Measurements from ENCODE around the gene PLA2G4B.
A peak's percentile ranks its signal among the peaks of the same experiment; 100 is the strongest.

PLA2G4B gene

DNA sequence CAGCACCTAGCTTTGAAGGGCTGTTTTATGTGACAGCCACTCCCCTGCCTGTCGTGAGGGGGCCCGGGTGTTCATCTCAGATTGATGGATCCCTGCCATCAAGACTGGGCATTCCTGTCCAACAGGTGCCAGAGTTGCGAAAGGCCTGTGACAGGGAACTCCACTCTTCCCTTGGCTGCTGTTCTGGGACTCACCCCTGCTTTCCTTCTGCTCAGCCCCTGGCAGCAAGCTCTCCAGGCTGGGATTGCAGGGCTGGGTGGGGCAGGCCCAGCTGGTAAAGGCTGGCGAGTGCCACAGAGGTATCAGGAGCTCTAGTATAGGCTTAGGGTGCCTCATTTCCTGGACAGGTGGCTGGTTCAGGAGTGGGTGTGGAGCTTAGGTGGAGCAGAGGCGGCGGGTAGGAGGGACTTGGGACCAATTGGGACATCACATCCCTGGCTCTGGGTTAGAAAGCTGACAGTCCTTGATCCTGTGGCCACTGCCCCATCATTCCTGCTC is at the start of gene PLA2G4B:
TSS of gene PLA2G4B (plus strand) at position 448 of the 498 bp plus-strand sequence. CDS start 67 bp downstream, outside the sequence.
- Histone ChIP-seq H3K36me3 (ENCODE audit: control insufficient read depth in 2 of 2, insufficient read depth in 2 of 2, low read length in 2 of 2) (peaks cover 4 to 19% of the 10 kb centered on the region in 2 donors), H3K27me3 (ENCODE audit: control insufficient read depth in 1 of 2, insufficient read depth in 2 of 2, low read length in 2 of 2) (no peaks in the 10 kb centered on the region), H3K27ac (ENCODE audit: low read length) (no peak within 1 kb of the TSS), H3K4me3 (ENCODE audit: low read length in 2 of 2) (no peak within 1 kb of the TSS), H3K9me3 (ENCODE audit: control insufficient read depth in 2 of 2, low read length in 2 of 2) (no peaks in the 10 kb centered on the region), H3K9ac (ENCODE audit: low read length in 2 of 2) (no peak within 1 kb of the TSS), H3K4me1 (ENCODE audit: control insufficient read depth, insufficient read depth, low read length) (no peaks in the 10 kb centered on the region)

GRCh38 chr15:41789236-41789635 is 49.4 kb upstream of the PLA2G4B start:
- no peaks in the 10 kb centered on the region for H3K9me3 ChIP-seq (ENCODE audit: control insufficient read depth in 2 of 2, low read length in 2 of 2)
- H3K36me3 ChIP-seq (ENCODE audit: control insufficient read depth in 2 of 2, insufficient read depth in 2 of 2, low read length in 2 of 2), result no peaks in the 10 kb centered on the region
- H3K27me3 ChIP-seq (ENCODE audit: control insufficient read depth in 1 of 2, insufficient read depth in 2 of 2, low read length in 2 of 2), result no peaks in the 10 kb centered on the region
- H3K4me1 ChIP-seq (ENCODE audit: control insufficient read depth, insufficient read depth, low read length), result peaks cover 32% of the 10 kb centered on the region
- H3K27ac ChIP-seq (ENCODE audit: low read length), result no peak overlapping the region
- no peak overlapping the region for H3K9ac ChIP-seq (ENCODE audit: low read length in 2 of 2)
- H3K4me3 ChIP-seq (ENCODE audit: low read length in 2 of 2), result no peak overlapping the region

GRCh38 chr15:41789662-41790061 is 49.0 kb upstream of the PLA2G4B start:
- Histone ChIP-seq H3K9ac (ENCODE audit: low read length in 2 of 2) (no peak overlapping the region), H3K4me1 (ENCODE audit: control insufficient read depth, insufficient read depth, low read length) (peaks cover 32% of the 10 kb centered on the region), H3K36me3 (ENCODE audit: control insufficient read depth in 2 of 2, insufficient read depth in 2 of 2, low read length in 2 of 2) (no peaks in the 10 kb centered on the region), H3K9me3 (ENCODE audit: control insufficient read depth in 2 of 2, low read length in 2 of 2) (no peaks in the 10 kb centered on the region), H3K27me3 (ENCODE audit: control insufficient read depth in 1 of 2, insufficient read depth in 2 of 2, low read length in 2 of 2) (no peaks in the 10 kb centered on the region), H3K27ac (ENCODE audit: low read length) (no peak overlapping the region), H3K4me3 (ENCODE audit: low read length in 2 of 2) (no peak overlapping the region)

DNA sequence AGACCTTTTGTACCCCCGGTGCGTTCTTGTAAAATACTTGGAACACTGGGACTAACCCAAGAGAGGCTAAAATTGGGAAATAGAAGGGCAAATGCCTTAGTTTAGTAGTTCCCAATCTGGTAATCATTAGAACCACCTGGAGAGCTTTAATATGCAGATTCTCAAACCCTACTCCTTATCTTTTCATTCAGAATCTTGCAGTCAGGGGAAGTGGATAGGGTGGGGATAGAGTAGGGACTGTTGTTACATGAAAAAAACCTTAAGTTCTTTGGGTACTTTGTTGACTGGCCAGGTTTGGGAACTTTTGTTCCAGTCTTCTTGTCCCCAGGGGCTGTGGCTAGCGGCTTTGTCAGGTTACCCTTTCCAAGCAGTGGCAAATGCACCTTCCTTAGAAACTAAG is 48.5 kb upstream of the PLA2G4B start:
- no peaks in the 10 kb centered on the region for H3K9me3 ChIP-seq (ENCODE audit: control insufficient read depth in 2 of 2, low read length in 2 of 2)

GRCh38 chr15:41790756-41791546 is 47.7 kb upstream of the PLA2G4B start:
- no peak overlapping the region for H3K9ac ChIP-seq (ENCODE audit: low read length in 2 of 2)
- peaks cover 35% of the 10 kb centered on the region for H3K4me1 ChIP-seq (ENCODE audit: control insufficient read depth, insufficient read depth, low read length)
- no peaks in the 10 kb centered on the region for H3K36me3 ChIP-seq (ENCODE audit: control insufficient read depth in 2 of 2, insufficient read depth in 2 of 2, low read length in 2 of 2)
- H3K27ac ChIP-seq (ENCODE audit: low read length), result peak overlapping the region; percentile 60
- H3K9me3 ChIP-seq (ENCODE audit: control insufficient read depth in 2 of 2, low read length in 2 of 2), result no peaks in the 10 kb centered on the region
- no peaks in the 10 kb centered on the region for H3K27me3 ChIP-seq (ENCODE audit: control insufficient read depth in 1 of 2, insufficient read depth in 2 of 2, low read length in 2 of 2)
- H3K4me3 ChIP-seq (ENCODE audit: low read length in 2 of 2), result peak overlapping the region; percentile 24 to 29

More for the DNA sequence above, 48.5 kb upstream of the PLA2G4B start:
- Histone ChIP-seq H3K27me3 (ENCODE audit: control insufficient read depth in 1 of 2, insufficient read depth in 2 of 2, low read length in 2 of 2) (no peaks in the 10 kb centered on the region), H3K27ac (ENCODE audit: low read length) (no peak overlapping the region), H3K4me1 (ENCODE audit: control insufficient read depth, insufficient read depth, low read length) (peaks cover 32% of the 10 kb centered on the region), H3K9ac (ENCODE audit: low read length in 2 of 2) (peak overlapping the region in 1 of 2 donors; percentile 13), H3K4me3 (ENCODE audit: low read length in 2 of 2) (no peak overlapping the region), H3K36me3 (ENCODE audit: control insufficient read depth in 2 of 2, insufficient read depth in 2 of 2, low read length in 2 of 2) (no peaks in the 10 kb centered on the region)

DNA sequence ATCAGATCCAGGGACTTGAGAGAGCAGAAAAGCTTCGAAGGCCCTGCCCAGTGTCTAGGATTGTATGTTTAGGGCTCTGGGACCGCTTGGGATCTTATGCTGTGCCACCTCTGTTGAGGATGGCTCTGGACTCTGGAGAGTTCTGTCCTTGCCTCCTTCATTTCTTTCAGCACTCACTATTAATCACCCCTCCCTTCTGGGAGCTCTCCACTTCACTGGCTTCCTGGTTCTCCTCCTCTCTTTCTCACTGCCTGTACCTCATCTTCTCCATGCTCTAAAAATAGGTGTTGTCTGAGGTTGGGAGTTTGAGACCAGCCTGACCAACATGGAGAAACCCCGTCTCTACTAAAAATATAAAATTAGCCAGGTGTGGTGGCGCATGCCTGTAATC is 47.1 kb upstream of the PLA2G4B start:
- Histone ChIP-seq H3K4me1 (ENCODE audit: control insufficient read depth, insufficient read depth, low read length) (peaks cover 41% of the 10 kb centered on the region), H3K9ac (ENCODE audit: low read length in 2 of 2) (no peak overlapping the region), H3K27ac (ENCODE audit: low read length) (peak overlapping the region; percentile 60), H3K4me3 (ENCODE audit: low read length in 2 of 2) (no peak overlapping the region), H3K36me3 (ENCODE audit: control insufficient read depth in 2 of 2, insufficient read depth in 2 of 2, low read length in 2 of 2) (no peaks in the 10 kb centered on the region), H3K27me3 (ENCODE audit: control insufficient read depth in 1 of 2, insufficient read depth in 2 of 2, low read length in 2 of 2) (no peaks in the 10 kb centered on the region), H3K9me3 (ENCODE audit: control insufficient read depth in 2 of 2, low read length in 2 of 2) (no peaks in the 10 kb centered on the region)

DNA sequence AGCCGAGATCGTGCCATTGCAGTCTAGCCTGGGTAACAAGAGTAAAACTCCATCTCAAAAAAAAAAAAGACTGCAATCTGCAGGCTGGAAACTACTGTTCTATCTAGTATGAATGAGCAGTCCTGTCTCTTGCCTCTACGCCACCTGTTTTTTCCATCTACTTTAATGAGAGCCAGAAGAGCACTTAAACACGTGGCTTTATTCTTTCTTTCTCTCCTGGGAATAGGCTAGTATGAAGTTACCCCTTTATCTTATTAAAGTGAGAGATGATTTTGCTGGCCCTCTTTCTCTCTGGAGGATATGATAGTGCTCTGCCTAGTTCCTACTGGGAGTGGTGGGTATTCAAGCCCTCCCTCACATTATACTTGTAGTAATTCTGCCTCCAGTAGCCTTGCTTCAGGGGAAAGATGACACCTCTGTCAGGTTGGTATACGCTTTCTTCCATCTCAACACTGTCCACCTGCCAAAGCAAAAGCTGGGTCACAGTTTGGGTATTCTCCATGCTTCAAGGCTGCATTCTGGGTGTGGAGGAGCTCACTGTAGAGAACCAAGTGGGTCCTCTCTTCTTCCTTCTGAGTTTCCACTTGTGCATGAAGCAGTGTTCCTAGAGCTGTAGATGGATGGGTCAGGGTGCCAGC is 46.5 kb upstream of the PLA2G4B start:
- H3K4me1 ChIP-seq (ENCODE audit: control insufficient read depth, insufficient read depth, low read length), result peaks cover 45% of the 10 kb centered on the region
- no peaks in the 10 kb centered on the region for H3K36me3 ChIP-seq (ENCODE audit: control insufficient read depth in 2 of 2, insufficient read depth in 2 of 2, low read length in 2 of 2)
- no peak overlapping the region for H3K9ac ChIP-seq (ENCODE audit: low read length in 2 of 2)
- no peak overlapping the region for H3K27ac ChIP-seq (ENCODE audit: low read length)
- no peak overlapping the region for H3K4me3 ChIP-seq (ENCODE audit: low read length in 2 of 2)
- no peaks in the 10 kb centered on the region for H3K9me3 ChIP-seq (ENCODE audit: control insufficient read depth in 2 of 2, low read length in 2 of 2)
- no peaks in the 10 kb centered on the region for H3K27me3 ChIP-seq (ENCODE audit: control insufficient read depth in 1 of 2, insufficient read depth in 2 of 2, low read length in 2 of 2)

DNA sequence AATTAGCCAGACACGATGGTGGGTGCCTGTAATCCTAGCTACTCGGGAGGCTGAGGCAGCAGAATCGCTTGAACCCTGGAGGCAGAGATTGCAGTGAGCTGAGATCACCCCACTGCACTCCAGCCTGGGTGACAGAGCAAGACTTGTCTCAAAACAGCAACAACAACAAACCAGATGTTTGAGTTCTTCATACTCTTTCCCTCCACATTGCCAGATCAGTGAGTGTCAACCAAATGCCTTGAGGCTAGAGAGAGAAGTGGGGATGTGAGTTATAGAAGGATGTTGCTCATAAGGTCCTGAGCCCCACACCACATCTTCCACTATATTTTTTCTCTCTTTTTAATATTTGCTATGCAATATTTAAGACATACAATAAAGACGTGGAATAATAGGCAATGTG is 44.6 kb upstream of the PLA2G4B start:
- no peak overlapping the region for H3K27ac ChIP-seq (ENCODE audit: low read length)
- H3K9ac ChIP-seq (ENCODE audit: low read length in 2 of 2), result no peak overlapping the region
- H3K4me1 ChIP-seq (ENCODE audit: control insufficient read depth, insufficient read depth, low read length), result peaks cover 47% of the 10 kb centered on the region
- no peak overlapping the region for H3K4me3 ChIP-seq (ENCODE audit: low read length in 2 of 2)
- H3K9me3 ChIP-seq (ENCODE audit: control insufficient read depth in 2 of 2, low read length in 2 of 2), result no peaks in the 10 kb centered on the region
- H3K36me3 ChIP-seq (ENCODE audit: control insufficient read depth in 2 of 2, insufficient read depth in 2 of 2, low read length in 2 of 2), result no peaks in the 10 kb centered on the region
- no peaks in the 10 kb centered on the region for H3K27me3 ChIP-seq (ENCODE audit: control insufficient read depth in 1 of 2, insufficient read depth in 2 of 2, low read length in 2 of 2)

GRCh38 chr15:41795996-41796856 is 42.4 kb upstream of the PLA2G4B start:
- no peak overlapping the region for H3K9ac ChIP-seq (ENCODE audit: low read length in 2 of 2)
- H3K9me3 ChIP-seq (ENCODE audit: control insufficient read depth in 2 of 2, low read length in 2 of 2), result no peaks in the 10 kb centered on the region
- peaks cover 26% of the 10 kb centered on the region for H3K4me1 ChIP-seq (ENCODE audit: control insufficient read depth, insufficient read depth, low read length)
- peaks cover 7 to 13% of the 10 kb centered on the region in 2 donors for H3K36me3 ChIP-seq (ENCODE audit: control insufficient read depth in 2 of 2, insufficient read depth in 2 of 2, low read length in 2 of 2)
- H3K27me3 ChIP-seq (ENCODE audit: control insufficient read depth in 1 of 2, insufficient read depth in 2 of 2, low read length in 2 of 2), result no peaks in the 10 kb centered on the region
- H3K4me3 ChIP-seq (ENCODE audit: low read length in 2 of 2), result peak overlapping the region in 1 of 2 donors; percentile 15
- no peak overlapping the region for H3K27ac ChIP-seq (ENCODE audit: low read length)

GRCh38 chr15:41797201-41797944 is 41.3 kb upstream of the PLA2G4B start:
- H3K4me3 ChIP-seq (ENCODE audit: low read length in 2 of 2), result no peak overlapping the region
- H3K27me3 ChIP-seq (ENCODE audit: control insufficient read depth in 1 of 2, insufficient read depth in 2 of 2, low read length in 2 of 2), result no peaks in the 10 kb centered on the region
- no peak overlapping the region for H3K9ac ChIP-seq (ENCODE audit: low read length in 2 of 2)
- H3K27ac ChIP-seq (ENCODE audit: low read length), result no peak overlapping the region
- H3K4me1 ChIP-seq (ENCODE audit: control insufficient read depth, insufficient read depth, low read length), result peaks cover 18% of the 10 kb centered on the region
- H3K9me3 ChIP-seq (ENCODE audit: control insufficient read depth in 2 of 2, low read length in 2 of 2), result no peaks in the 10 kb centered on the region
- H3K36me3 ChIP-seq (ENCODE audit: control insufficient read depth in 2 of 2, insufficient read depth in 2 of 2, low read length in 2 of 2), result peaks cover 7 to 13% of the 10 kb centered on the region in 2 donors
